ENCODE data around the gene TMED10.

Gene TMED10

DNA sequence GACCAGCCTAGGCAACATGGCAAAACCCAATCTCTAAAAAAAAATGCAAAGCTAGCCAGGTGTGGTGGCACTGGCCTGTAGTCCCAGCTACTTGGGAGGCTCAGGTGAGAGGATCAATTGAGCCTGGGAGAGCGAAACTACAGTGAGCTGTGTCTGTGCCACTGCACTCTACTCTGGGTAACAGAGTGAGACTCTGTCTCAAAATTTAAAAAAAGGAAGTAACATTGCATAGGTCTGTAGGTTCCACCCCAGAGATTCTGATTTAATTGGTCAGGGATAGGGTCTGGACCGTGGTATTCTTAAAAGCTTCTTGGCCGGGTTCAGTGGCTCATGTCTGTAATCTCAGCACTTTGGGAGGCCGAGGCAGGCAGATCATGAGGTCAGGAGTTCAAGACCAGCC, 80.7 kb downstream of the TMED10 start:
- H3K27me3 ChIP-seq = no peaks in the 10 kb centered on the region
- H3K36me3 ChIP-seq = peaks cover 100% of the 10 kb centered on the region
- TF ChIP-seq, protein P1, sequence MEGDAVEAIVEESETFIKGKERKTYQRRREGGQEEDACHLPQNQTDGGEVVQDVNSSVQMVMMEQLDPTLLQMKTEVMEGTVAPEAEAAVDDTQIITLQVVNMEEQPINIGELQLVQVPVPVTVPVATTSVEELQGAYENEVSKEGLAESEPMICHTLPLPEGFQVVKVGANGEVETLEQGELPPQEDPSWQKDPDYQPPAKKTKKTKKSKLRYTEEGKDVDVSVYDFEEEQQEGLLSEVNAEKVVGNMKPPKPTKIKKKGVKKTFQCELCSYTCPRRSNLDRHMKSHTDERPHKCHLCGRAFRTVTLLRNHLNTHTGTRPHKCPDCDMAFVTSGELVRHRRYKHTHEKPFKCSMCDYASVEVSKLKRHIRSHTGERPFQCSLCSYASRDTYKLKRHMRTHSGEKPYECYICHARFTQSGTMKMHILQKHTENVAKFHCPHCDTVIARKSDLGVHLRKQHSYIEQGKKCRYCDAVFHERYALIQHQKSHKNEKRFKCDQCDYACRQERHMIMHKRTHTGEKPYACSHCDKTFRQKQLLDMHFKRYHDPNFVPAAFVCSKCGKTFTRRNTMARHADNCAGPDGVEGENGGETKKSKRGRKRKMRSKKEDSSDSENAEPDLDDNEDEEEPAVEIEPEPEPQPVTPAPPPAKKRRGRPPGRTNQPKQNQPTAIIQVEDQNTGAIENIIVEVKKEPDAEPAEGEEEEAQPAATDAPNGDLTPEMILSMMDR (IDR thresholded peaks at IDR 0.05) = no peak
- no peak overlapping the region for H3K27ac ChIP-seq
- no peak overlapping the region for H3K4me3 ChIP-seq (ENCODE audit: low read depth in 1 of 2, low read length in 1 of 2)
- no peaks in the 10 kb centered on the region for H3K4me1 ChIP-seq (ENCODE audit: control insufficient read depth in 1 of 2, insufficient read depth in 1 of 2, low read depth in 1 of 2, low read length in 1 of 2)
- no peaks in the 10 kb centered on the region for H3K9me3 ChIP-seq

DNA sequence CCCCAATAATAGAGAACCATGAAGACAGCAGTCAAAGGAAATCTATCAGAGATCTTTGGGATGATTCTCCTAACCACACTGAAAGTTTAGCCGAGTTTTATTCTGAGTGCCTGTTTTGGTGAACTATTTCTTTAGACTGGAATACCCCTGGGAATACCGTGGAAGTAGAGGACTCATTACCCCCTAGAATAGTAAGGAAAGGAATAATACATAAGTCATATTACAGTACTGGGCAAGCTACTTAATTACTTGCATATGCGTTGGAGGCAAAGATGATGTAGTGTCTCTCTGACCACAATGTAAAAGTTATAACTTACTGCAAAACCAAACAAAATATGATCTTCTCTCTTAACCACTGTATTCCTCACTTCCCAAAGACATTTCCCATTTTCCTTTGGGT, 81.5 kb downstream of the TMED10 start:
- Histone ChIP-seq H3K4me1 (ENCODE audit: control insufficient read depth in 1 of 2, insufficient read depth in 1 of 2, low read depth in 1 of 2, low read length in 1 of 2) (no peaks in the 10 kb centered on the region), H3K36me3 (peaks cover 98% of the 10 kb centered on the region)

DNA sequence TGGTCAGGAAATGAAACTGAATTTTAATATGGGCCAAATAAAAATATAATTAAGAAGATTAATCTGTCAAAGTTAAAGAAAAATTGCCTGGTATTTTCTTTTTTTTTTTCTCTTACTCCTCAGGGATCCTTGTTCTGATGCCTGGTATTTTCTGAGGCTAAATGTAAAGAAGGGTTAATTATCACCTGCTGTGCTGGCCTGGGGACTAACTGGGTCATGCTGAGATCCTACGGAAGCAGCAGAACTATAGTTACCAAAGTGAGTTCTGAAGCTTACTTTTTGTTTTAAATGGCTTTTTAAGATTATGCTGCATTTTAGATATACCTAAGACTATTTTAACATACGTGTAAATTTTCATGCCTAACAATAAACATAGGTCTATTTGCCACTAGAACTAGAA, 83.7 kb downstream of the TMED10 start:
- no peaks in the 10 kb centered on the region for H3K27me3 ChIP-seq
- H3K9me3 ChIP-seq = no peaks in the 10 kb centered on the region
- TF ChIP-seq, protein P1 (IDR thresholded peaks at IDR 0.05) = no peak
- H3K4me3 ChIP-seq (ENCODE audit: low read depth in 1 of 2, low read length in 1 of 2) = no peak overlapping the region
- peaks cover 98% of the 10 kb centered on the region for H3K36me3 ChIP-seq
- H3K27ac ChIP-seq = no peak overlapping the region
- H3K4me1 ChIP-seq (ENCODE audit: control insufficient read depth in 1 of 2, insufficient read depth in 1 of 2, low read depth in 1 of 2, low read length in 1 of 2) = no peaks in the 10 kb centered on the region

More for the DNA sequence above, 81.5 kb downstream of the TMED10 start:
- H3K27ac ChIP-seq = no peak overlapping the region
- TF ChIP-seq, protein P1 (IDR thresholded peaks at IDR 0.05) = no peak
- no peaks in the 10 kb centered on the region for H3K9me3 ChIP-seq
- H3K4me3 ChIP-seq (ENCODE audit: low read depth in 1 of 2, low read length in 1 of 2) = no peak overlapping the region
- no peaks in the 10 kb centered on the region for H3K27me3 ChIP-seq

DNA sequence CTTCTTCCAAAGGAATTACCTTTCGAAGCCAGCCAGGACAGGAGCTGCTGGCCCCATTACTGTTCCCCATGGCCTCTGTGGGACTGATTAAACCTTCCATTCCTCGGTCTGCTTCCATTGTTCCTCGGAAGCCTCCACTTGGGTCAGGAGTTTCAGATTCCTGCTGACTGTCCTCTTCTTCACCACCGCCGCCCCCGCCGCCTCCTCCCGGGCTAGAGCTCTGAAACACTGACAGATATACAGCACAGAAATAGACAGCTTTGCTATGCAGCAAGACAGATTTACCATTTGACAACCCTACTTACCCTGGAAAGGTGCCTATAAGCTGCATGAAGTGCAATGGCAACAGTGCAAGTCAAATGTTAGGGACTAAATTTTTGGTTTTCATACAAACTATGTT, 85.2 kb downstream of the TMED10 start:
- no peaks in the 10 kb centered on the region for H3K27me3 ChIP-seq
- TF ChIP-seq, protein P1 (IDR thresholded peaks at IDR 0.05) = no peak
- H3K27ac ChIP-seq = no peak overlapping the region
- H3K36me3 ChIP-seq = peaks cover 98% of the 10 kb centered on the region
- H3K4me1 ChIP-seq (ENCODE audit: control insufficient read depth in 1 of 2, insufficient read depth in 1 of 2, low read depth in 1 of 2, low read length in 1 of 2) = no peaks in the 10 kb centered on the region
- no peaks in the 10 kb centered on the region for H3K9me3 ChIP-seq
- H3K4me3 ChIP-seq (ENCODE audit: low read depth in 1 of 2, low read length in 1 of 2) = no peak overlapping the region

DNA sequence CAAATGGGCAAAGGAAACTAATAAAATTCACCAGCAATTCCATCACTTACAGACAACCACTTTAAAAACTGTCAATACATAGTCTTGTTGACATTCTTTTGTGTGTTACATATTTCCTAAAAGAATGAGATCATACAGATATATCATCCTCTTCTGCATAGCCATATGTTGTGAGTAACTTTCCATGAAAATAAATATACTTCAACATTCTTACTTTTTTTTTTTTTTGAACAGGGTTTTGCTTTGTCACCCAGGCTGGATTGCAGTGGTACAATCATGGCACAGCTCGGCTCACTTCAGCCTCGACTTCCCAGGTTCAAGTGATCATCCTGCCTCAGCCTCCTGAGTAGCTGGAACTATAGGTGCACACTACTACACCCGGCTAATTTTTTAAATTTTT, 86.1 kb downstream of the TMED10 start:
- H3K36me3 ChIP-seq = peaks cover 98% of the 10 kb centered on the region
- no peaks in the 10 kb centered on the region for H3K27me3 ChIP-seq
- no peaks in the 10 kb centered on the region for H3K9me3 ChIP-seq
- TF ChIP-seq, protein P1 (IDR thresholded peaks at IDR 0.05) = no peak
- H3K4me3 ChIP-seq (ENCODE audit: low read depth in 1 of 2, low read length in 1 of 2) = no peak overlapping the region
- no peak overlapping the region for H3K27ac ChIP-seq
- H3K4me1 ChIP-seq (ENCODE audit: control insufficient read depth in 1 of 2, insufficient read depth in 1 of 2, low read depth in 1 of 2, low read length in 1 of 2) = no peaks in the 10 kb centered on the region
